PC-3 (cell line): ENCODE data around the gene CDC45. TPM values are rescaled to one million over a fixed set of nuclear protein-coding genes. Genes with fewer than 3 reads are reported as not detected.

Source experiments
- ATAC-seq: fragments of 200-7000 bp; cut with Tn5 transposase; 2 replicates; pipeline ENCODE4 v1.9.1; 2020; ENCODE audit warnings: mild to moderate bottlenecking, moderate library complexity
- BruUV-seq: library from RNA; stranded (reverse); fragments of 400-500 nt; replicated peaks from 2 replicates; lab custom pipeline; 2021; lab: Mats Ljungman, UMichigan
- CTCF ChIA-PET: fragments of 300-600 bp; sonication (Branson Sonifier 250); formaldehyde crosslinking; loops from one replicate; lab custom pipeline; 2022; ENCODE audit warnings: antibody characterized with exemption; lab: Charles Lee
- POLR2A ChIA-PET: fragments of 300-600 bp; sonication (Branson Sonifier 250); formaldehyde crosslinking; loops from one replicate; lab custom pipeline; 2022; ENCODE audit warnings: antibody characterized with exemption; ENCODE audit not compliant: unreplicated experiment; lab: Charles Lee
- DNase-seq: peaks from one replicate; pipeline ENCODE4 v3.0.0-alpha.2; 2015
- H2AFZ ChIP-seq: fragments of 300-600 bp; sonication (generic); 2 replicates; pipeline ENCODE4 v1.6.0; 2016; ENCODE audit warnings: antibody characterized with exemption, low read length
- H3F3A ChIP-seq: fragments of 300-600 bp; sonication (generic); one replicate; pipeline ENCODE4 v1.6.0; 2017; ENCODE audit warnings: antibody characterized with exemption, low read length, control low read depth, mild to moderate bottlenecking; ENCODE audit not compliant: unreplicated experiment
- H3K27ac ChIP-seq: fragments of 300-600 bp; sonication (generic); 2 replicates; pipeline ENCODE4 v1.5.1; 2016; ENCODE audit warnings: mild to moderate bottlenecking, low read length
- H3K27me3 ChIP-seq: fragments of 300-600 bp; sonication (generic); 2 replicates; pipeline ENCODE4 v1.6.1; 2016; ENCODE audit warnings: low read length, mixed read lengths
- H3K36me3 ChIP-seq: fragments of 300-600 bp; sonication (generic); 2 replicates; pipeline ENCODE4 v1.6.1; 2016; ENCODE audit warnings: low read depth, mixed run types, low read length, mixed read lengths
- H3K4me1 ChIP-seq: fragments of 300-600 bp; sonication (generic); 2 replicates; pipeline ENCODE4 v1.5.1; 2016; ENCODE audit warnings: low read length; ENCODE audit not compliant: insufficient read depth
- H3K4me2 ChIP-seq: fragments of 300-600 bp; sonication (generic); 2 replicates; pipeline ENCODE4 v1.6.0; 2016; ENCODE audit warnings: low read length
- H3K4me3 ChIP-seq: fragments of 300-600 bp; sonication (generic); 2 replicates; pipeline ENCODE4 v1.5.1; 2016; ENCODE audit warnings: mild to moderate bottlenecking, low read length, mixed read lengths
- H3K79me2 ChIP-seq: fragments of 300-600 bp; sonication (generic); 2 replicates; pipeline ENCODE4 v1.6.1; 2017; ENCODE audit warnings: low read length, mixed read lengths
- H3K9ac ChIP-seq: fragments of 300-600 bp; sonication (generic); 2 replicates; pipeline ENCODE4 v1.6.0; 2016; ENCODE audit warnings: mild to moderate bottlenecking, low read length
- H3K9me2 ChIP-seq: fragments of 300-600 bp; sonication (generic); replicated peaks from 2 replicates; pipeline ENCODE4 v1.6.1; 2016; ENCODE audit warnings: mixed run types, low read length, mixed read lengths
- H3K9me3 ChIP-seq: fragments of 300-600 bp; sonication (generic); 2 replicates; pipeline ENCODE4 v1.6.1; 2016; ENCODE audit warnings: low read length, mixed read lengths
- H4K20me1 ChIP-seq: fragments of 300-600 bp; sonication (generic); 2 replicates; pipeline ENCODE4 v1.6.1; 2016; ENCODE audit warnings: low read length, mixed read lengths
- CTCF ChIP-seq: fragments of 300-600 bp; sonication (generic); conservative IDR thresholded peaks from 2 replicates; pipeline ENCODE4 v1.5.1; 2017; ENCODE audit warnings: antibody characterized with exemption, low read depth, mild to moderate bottlenecking, low read length
- EZH2 ChIP-seq: fragments of 300-600 bp; sonication (generic); IDR thresholded peaks from one replicate; pipeline ENCODE4 v1.6.1; 2017; ENCODE audit warnings: antibody characterized with exemption, mild to moderate bottlenecking, low read length; ENCODE audit not compliant: unreplicated experiment
- EZH2phosphoT487 ChIP-seq: fragments of 300-600 bp; sonication (generic); IDR thresholded peaks from 2 replicates; pipeline ENCODE4 v1.6.1; 2018; ENCODE audit warnings: mild to moderate bottlenecking, antibody characterized with exemption, low read length, borderline replicate concordance
- intact Hi-C: fragments of 100-400 bp; cut with micrococcal nuclease; formaldehyde crosslinking; loops from 2 replicates; pipeline ENCODE4 v1.9.0; 2023
- total RNA-seq: library from RNA; depleted of rRNA; stranded (reverse); fragments of >200 nt; gene quantifications from 2 replicates; pipeline ENCODE4 v1.2.3, GENCODE V29; 2014

The CDC45 gene
- total RNA-seq, 1 experiment from 2014 or later = 70.9 TPM

- no peak for TF ChIP-seq CTCF
- no peak for TF ChIP-seq EZH2phosphoT487
- no peak for TF ChIP-seq EZH2
- H3K27ac ChIP-seq = no peak overlapping the region
- ATAC-seq = no peak
- H3K9me2 ChIP-seq = no peaks in the 10 kb centered on the region
- no TSS peak for BruUV-seq
- no peak for DNase-seq
- H3K27me3 ChIP-seq = no peaks in the 10 kb centered on the region
- H3F3A ChIP-seq = no peaks in the 10 kb centered on the region
- H2AFZ ChIP-seq = no peak overlapping the region
- intact Hi-C loops = no loop called here
- H4K20me1 ChIP-seq = no peaks in the 10 kb centered on the region
- H3K4me2 ChIP-seq = no peak overlapping the region
- no peak overlapping the region for H3K4me3 ChIP-seq
- ChIA-PET POLR2A (no interaction called here), CTCF (no interaction called here)
- no peaks in the 10 kb centered on the region for H3K9me3 ChIP-seq
- peaks cover 4% of the 10 kb centered on the region for H3K36me3 ChIP-seq
- H3K79me2 ChIP-seq = no peaks in the 10 kb centered on the region
- H3K4me1 ChIP-seq = no peaks in the 10 kb centered on the region
- H3K9ac ChIP-seq = no peak overlapping the region
Measured at GRCh38 chr22:19509923-19510322, 30.2 kb downstream of the CDC45 start.

GRCh38 chr22:19510919-19511341, 31.2 kb downstream of the CDC45 start:
- H3F3A ChIP-seq = no peaks in the 10 kb centered on the region
- no peaks in the 10 kb centered on the region for H3K27me3 ChIP-seq
- no peak overlapping the region for H3K4me2 ChIP-seq
- no peaks in the 10 kb centered on the region for H3K79me2 ChIP-seq
- DNase-seq (no peak), ATAC-seq (no peak)
- H3K4me1 ChIP-seq = no peaks in the 10 kb centered on the region
- peaks cover 4% of the 10 kb centered on the region for H3K36me3 ChIP-seq
- no peak overlapping the region for H3K27ac ChIP-seq
- H3K4me3 ChIP-seq = no peak overlapping the region
- TF ChIP-seq CTCF = no peak
- intact Hi-C loops = no loop called here
- POLR2A ChIA-PET = no interaction called here
- no peaks in the 10 kb centered on the region for H4K20me1 ChIP-seq
- no peaks in the 10 kb centered on the region for H3K9me3 ChIP-seq
- H3K9me2 ChIP-seq = no peaks in the 10 kb centered on the region
- H3K9ac ChIP-seq = no peak overlapping the region
- no peak overlapping the region for H2AFZ ChIP-seq
- no TSS peak for BruUV-seq
- CTCF ChIA-PET = no interaction called here

GRCh38 chr22:19513823-19514222, 34.1 kb downstream of the CDC45 start:
- Histone ChIP-seq H3K4me1 (no peaks in the 10 kb centered on the region), H3K27me3 (no peaks in the 10 kb centered on the region), H3K4me3 (no peak overlapping the region), H4K20me1 (no peaks in the 10 kb centered on the region), H3K9ac (no peak overlapping the region), H3K79me2 (no peaks in the 10 kb centered on the region), H3K9me2 (no peaks in the 10 kb centered on the region), H3K27ac (no peak overlapping the region), H3F3A (no peaks in the 10 kb centered on the region), H3K36me3 (peaks cover 4% of the 10 kb centered on the region), H3K9me3 (no peaks in the 10 kb centered on the region), H3K4me2 (no peak overlapping the region), H2AFZ (no peak overlapping the region)
- ATAC-seq (no peak), DNase-seq (no peak)
- CTCF ChIA-PET = no interaction called here
- TF ChIP-seq EZH2phosphoT487 (no peak), EZH2 (no peak), CTCF (no peak)
- POLR2A ChIA-PET = no interaction called here
- no TSS peak for BruUV-seq
- intact Hi-C loops = no loop called here
